IMR-90 (cell line): ENCODE measurements around the gene CARD14. TPM values are rescaled to one million over a fixed set of nuclear protein-coding genes. Genes with fewer than 3 reads are reported as not detected.

Experiments used
- ATAC-seq: fragments of 200-7000 bp; cut with Tn5 transposase; 2 replicates; pipeline ENCODE4 v1.9.1; 2020; ENCODE audit warnings: low read depth, mild to moderate bottlenecking, moderate library complexity
- BruUV-seq: library from RNA; stranded (reverse); fragments of 400-500 nt; replicated peaks from 2 replicates; lab custom pipeline; 2021; lab: Mats Ljungman, UMichigan
- CTCF ChIA-PET: fragments of 300-600 bp; formaldehyde crosslinking; extraction: SDS; loops from one replicate; lab custom pipeline; 2021; ENCODE audit warnings: antibody characterized with exemption; lab: Yijun Ruan, JAX
- POLR2A ChIA-PET: fragments of 300-600 bp; sonication (Branson Sonifier 250); formaldehyde crosslinking; loops from one replicate; lab custom pipeline; 2022; ENCODE audit warnings: antibody characterized with exemption; ENCODE audit not compliant: unreplicated experiment; lab: Charles Lee
- DNase-seq: peaks from one replicate; pipeline ENCODE4 v3.0.0; 2013
- H2AFZ ChIP-seq: replicated peaks from 2 replicates; pipeline ENCODE3; 2013; ENCODE audit warnings: low read length, mild to moderate bottlenecking; ENCODE audit not compliant: poor library complexity
- H2AK5ac ChIP-seq: 2 replicates; pipeline ENCODE4 v1.6.1; 2013; ENCODE audit warnings: low read depth, low read length, inconsistent platforms
- H2AK9ac ChIP-seq: replicated peaks from 2 replicates; pipeline ENCODE3; 2013; ENCODE audit warnings: mild to moderate bottlenecking, low read depth, low read length, moderate library complexity; ENCODE audit not compliant: poor library complexity
- H2BK120ac ChIP-seq: 2 replicates; pipeline ENCODE4 v1.6.1; 2013; ENCODE audit warnings: low read depth, low read length, inconsistent platforms
- H2BK15ac ChIP-seq: 3 replicates; pipeline ENCODE4 v1.6.1; 2013; ENCODE audit warnings: low read depth, low read length, inconsistent platforms
- H2BK20ac ChIP-seq: 2 replicates; pipeline ENCODE4 v1.6.1; 2013; ENCODE audit warnings: low read depth, mild to moderate bottlenecking, inconsistent platforms, low read length, moderate library complexity
- H2BK5ac ChIP-seq: 2 replicates; pipeline ENCODE4 v1.6.1; 2013; ENCODE audit warnings: mild to moderate bottlenecking, low read depth, low read length, inconsistent platforms; ENCODE audit not compliant: poor library complexity, severe bottlenecking
- H3K14ac ChIP-seq: replicated peaks from 2 replicates; pipeline ENCODE4 v1.6.1; 2013; ENCODE audit warnings: low read depth, low read length, inconsistent platforms
- H3K18ac ChIP-seq: 2 replicates; pipeline ENCODE4 v1.6.1; 2013; ENCODE audit warnings: low read depth, low read length, control low read depth
- H3K23ac ChIP-seq: 2 replicates; pipeline ENCODE4 v1.6.1; 2013; ENCODE audit warnings: low read depth, low read length, inconsistent platforms
- H3K27ac ChIP-seq: 2 replicates; pipeline ENCODE4 v1.5.1; 2013; ENCODE audit warnings: mild to moderate bottlenecking, control low read depth, low read length; ENCODE audit not compliant: insufficient read depth
- H3K27me3 ChIP-seq: 2 replicates; pipeline ENCODE4 v1.6.1; 2013; ENCODE audit warnings: low read length; ENCODE audit not compliant: control insufficient read depth, insufficient read depth
- H3K36me3 ChIP-seq: 2 replicates; pipeline ENCODE4 v1.6.1; 2013; ENCODE audit warnings: low read length, mixed read lengths; ENCODE audit not compliant: control insufficient read depth, insufficient read depth
- H3K4ac ChIP-seq: 2 replicates; pipeline ENCODE4 v1.6.1; 2013; ENCODE audit warnings: low read depth, low read length, inconsistent platforms
- H3K4me1 ChIP-seq: 2 replicates; pipeline ENCODE4 v1.6.1; 2013; ENCODE audit warnings: low read length, mixed read lengths; ENCODE audit not compliant: control insufficient read depth, insufficient read depth
- H3K4me2 ChIP-seq: 2 replicates; pipeline ENCODE4 v1.6.1; 2013; ENCODE audit warnings: low read depth, mild to moderate bottlenecking, control low read depth, low read length, moderate library complexity
- H3K4me3 ChIP-seq: 2 replicates; pipeline ENCODE4 v1.5.1; 2013; ENCODE audit warnings: low read depth, mild to moderate bottlenecking, control low read depth, low read length, moderate library complexity; ENCODE audit not compliant: insufficient read depth
- H3K56ac ChIP-seq: 2 replicates; pipeline ENCODE4 v1.6.1; 2013; ENCODE audit warnings: low read length, inconsistent platforms; ENCODE audit not compliant: insufficient read depth; ENCODE audit errors: extremely low read depth
- H3K79me1 ChIP-seq, 2 experiments: 2 replicates each; pipeline ENCODE4 v1.6.1; 2013; ENCODE audit warnings: low read length in 2 of 2, inconsistent platforms in 1 of 2, low read depth in 1 of 2
- H3K9ac ChIP-seq: 2 replicates; pipeline ENCODE4 v1.6.1; 2013; ENCODE audit warnings: low read depth, low read length, control low read depth
- H3K9me1 ChIP-seq: 2 replicates; pipeline ENCODE4 v1.6.1; 2013; ENCODE audit warnings: low read length, inconsistent platforms; ENCODE audit not compliant: insufficient read depth
- H3K9me3 ChIP-seq: 2 replicates; pipeline ENCODE4 v1.6.1; 2013; ENCODE audit warnings: low read length; ENCODE audit not compliant: control insufficient read depth, insufficient read depth
- H4K20me1 ChIP-seq: 2 replicates; pipeline ENCODE4 v1.6.1; 2013; ENCODE audit warnings: low read length, inconsistent platforms; ENCODE audit not compliant: insufficient read depth
- H4K5ac ChIP-seq: 2 replicates; pipeline ENCODE4 v1.6.1; 2013; ENCODE audit warnings: mild to moderate bottlenecking, low read depth, low read length, control low read depth
- H4K8ac ChIP-seq, 2 experiments: 2 replicates each; pipeline ENCODE4 v1.6.1; 2013; ENCODE audit warnings: low read depth in 2 of 2, low read length in 2 of 2, control low read depth in 1 of 2, inconsistent platforms in 1 of 2
- H4K91ac ChIP-seq: 2 replicates; pipeline ENCODE4 v1.6.1; 2013; ENCODE audit warnings: low read depth, low read length, inconsistent platforms; ENCODE audit not compliant: insufficient read depth
- BHLHE40 ChIP-seq: fragments of 150-350 bp; IDR thresholded peaks from 2 replicates; pipeline ENCODE4 v1.6.1; 2016; ENCODE audit warnings: mild to moderate bottlenecking, low read depth, low read length
- CEBPB ChIP-seq: IDR thresholded peaks from 2 replicates; pipeline ENCODE4 v1.6.1; 2012; ENCODE audit warnings: low read depth, low read length, improper control_type of control experiment
- CHD1 ChIP-seq: IDR thresholded peaks from 2 replicates; pipeline ENCODE4 v1.6.1; 2012; ENCODE audit warnings: low read depth, low read length, improper control_type of control experiment
- CTCF ChIP-seq: conservative IDR thresholded peaks from 2 replicates; pipeline ENCODE4 v1.5.1; 2012; ENCODE audit warnings: mild to moderate bottlenecking, low read depth, low read length, improper control_type of control experiment
- ELK1 ChIP-seq: fragments of 150-350 bp; IDR thresholded peaks from 2 replicates; pipeline ENCODE4 v1.6.1; 2016; ENCODE audit warnings: low read depth, mild to moderate bottlenecking, low read length, moderate library complexity, borderline replicate concordance
- MAFK ChIP-seq: IDR thresholded peaks from 2 replicates; pipeline ENCODE4 v1.6.1; 2012; ENCODE audit warnings: low read depth, low read length, improper control_type of control experiment
- MAZ ChIP-seq: IDR thresholded peaks from 2 replicates; pipeline ENCODE4 v1.6.1; 2012; ENCODE audit warnings: low read depth, mild to moderate bottlenecking, low read length, improper control_type of control experiment, moderate library complexity, borderline replicate concordance
- RAD21 ChIP-seq: IDR thresholded peaks from 2 replicates; pipeline ENCODE4 v1.6.1; 2012; ENCODE audit warnings: low read length, improper control_type of control experiment
- RFX5 ChIP-seq: IDR thresholded peaks from 2 replicates; pipeline ENCODE4 v1.8.0; 2012; ENCODE audit warnings: low read depth, mild to moderate bottlenecking, low read length, moderate library complexity
- USF2 ChIP-seq: fragments of 150-350 bp; IDR thresholded peaks from 2 replicates; pipeline ENCODE4 v1.6.1; 2017; ENCODE audit warnings: mild to moderate bottlenecking, antibody characterized with exemption, low read length, low read depth
- WGBS, 2 experiments: methylation state at CpG; one replicate each; pipeline versions ENCODE4 v1.1.5 to v1.1.7; 2013; ENCODE audit warnings: missing lambda C conversion rate in 2 of 2; ENCODE audit not compliant: insufficient read length in 1 of 2; ENCODE audit errors: extremely low coverage in 2 of 2; 5-methylcytosine and 5-hydroxymethylcytosine counted together
- dilution Hi-C: fragments of 300-500 bp; cut with HindIII; formaldehyde crosslinking; loops from one replicate; pipeline ENCODE4 v1.14.3; 2018; ENCODE audit warnings: low sequenced_read_pairs; ENCODE audit not compliant: unreplicated experiment
- in situ Hi-C: fragments of 300-500 bp; cut with MboI; formaldehyde crosslinking; loops from 3 replicates; pipeline ENCODE4 v1.14.3; 2019; ENCODE audit warnings: low sequenced_read_pairs, inconsistent platforms, mixed read lengths
- intact Hi-C: fragments of 100-400 bp; cut with micrococcal nuclease; formaldehyde crosslinking; loops from 2 replicates; pipeline ENCODE4 v1.10.0; 2022
- polyA plus RNA-seq, 3 experiments: library from polyadenylated mRNA; depleted of rRNA; stranded (reverse); fragments of >200 nt; gene quantifications; 2 replicates each; pipeline ENCODE4 v1.2.3, GENCODE V29; 2012; ENCODE audit warnings: low replicate concordance in 1 of 3
- total RNA-seq: library from RNA; depleted of rRNA; stranded (reverse); fragments of >200 nt; gene quantifications from 2 replicates; pipeline ENCODE4 v1.2.3, GENCODE V29; 2012

Gene CARD14
- total and polyA plus RNA-seq, 2 of the 4 experiments (the other 2 are of a cell fraction): not detected

GRCh38 chr17:80173916-80174315 lies 4.1 kb downstream of the CARD14 start:
- H3K9ac ChIP-seq: no peak overlapping the region
- no peaks in the 10 kb centered on the region for H3K79me1 ChIP-seq
- H3K14ac ChIP-seq: no peak overlapping the region
- no CpG with 5 or more reads among the region's 6 CpGs for WGBS, 2 experiments
- no peak for DNase-seq
- no peak for ATAC-seq
- no peak overlapping the region for H3K27ac ChIP-seq
- H3K36me3 ChIP-seq: no peaks in the 10 kb centered on the region
- no peak overlapping the region for H3K4ac ChIP-seq
- no peak overlapping the region for H3K4me2 ChIP-seq
- H3K9me3 ChIP-seq: peaks cover 2% of the 10 kb centered on the region; the same call in 1 of the 2 replicates
- no peak overlapping the region for H2BK5ac ChIP-seq
- H3K4me3 ChIP-seq: no peak overlapping the region
- ChIA-PET POLR2A (no interaction called here), CTCF (no interaction called here)
- dilution Hi-C loops (no loop called here), in situ Hi-C loops (no loop called here), intact Hi-C loops (no loop called here)
- no peak overlapping the region for H3K23ac ChIP-seq
- no peak overlapping the region for H4K5ac ChIP-seq
- no peak overlapping the region for H3K56ac ChIP-seq
- no peak overlapping the region for H4K91ac ChIP-seq
- H4K20me1 ChIP-seq: no peaks in the 10 kb centered on the region
- H2AFZ ChIP-seq: no peak overlapping the region
- no peak for TF ChIP-seq USF2
- no peak for TF ChIP-seq RAD21
- TF ChIP-seq CEBPB: no peak
- no peak for TF ChIP-seq RFX5
- TF ChIP-seq CTCF: no peak
- no peak for TF ChIP-seq CHD1
- no peak for TF ChIP-seq MAZ
- no peak for TF ChIP-seq ELK1
- TF ChIP-seq BHLHE40: no peak
- no peak for TF ChIP-seq MAFK
- peaks cover 31% of the 10 kb centered on the region for H3K27me3 ChIP-seq
- no peaks in the 10 kb centered on the region; the same call in 1 of the 2 replicates for H3K9me1 ChIP-seq
- no peak overlapping the region for H2AK9ac ChIP-seq
- H3K4me1 ChIP-seq: peaks cover 3% of the 10 kb centered on the region
- no TSS peak for BruUV-seq
- H4K8ac ChIP-seq: no peak overlapping the region
- H2AK5ac ChIP-seq: no peak overlapping the region
- H3K18ac ChIP-seq: no peak overlapping the region
- no peak overlapping the region for H2BK20ac ChIP-seq
- H2BK120ac ChIP-seq: no peak overlapping the region
- no peak overlapping the region for H2BK15ac ChIP-seq
